Measurements from ENCODE around the gene USP3.

Gene USP3

DNA sequence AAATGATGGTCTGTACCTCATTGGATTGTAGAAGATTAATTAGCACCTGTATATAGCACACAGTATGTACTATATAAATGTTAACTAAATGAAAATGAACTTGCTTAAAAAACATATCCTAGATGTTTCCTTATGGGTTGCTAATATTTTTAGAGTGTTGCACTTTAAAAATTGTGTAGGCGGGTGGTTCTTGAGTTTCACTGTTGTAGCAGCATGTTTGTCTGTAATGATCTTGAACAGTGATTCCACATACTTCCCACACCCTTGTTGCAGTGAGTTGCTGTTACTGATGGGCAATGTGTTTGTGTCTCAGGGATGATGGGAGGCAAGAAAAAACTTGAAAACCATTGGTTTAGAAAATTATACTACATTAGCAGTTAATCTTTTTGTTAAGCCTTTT, 22.0 kb downstream of the USP3 start:
- TF ChIP-seq EZH2 (IDR thresholded peaks at IDR 0.05; ENCODE audit: borderline replicate concordance, low read depth, low read length, severe bottlenecking) (no peak), CTCF (IDR thresholded peaks at IDR 0.05; ENCODE audit: borderline replicate concordance, extremely low read depth, low read length, poor library complexity, severe bottlenecking) (no peak)
- Histone ChIP-seq H3K27me3 (ENCODE audit: insufficient read depth, low read length, poor library complexity) (no peaks in the 10 kb centered on the region), H3K4me3 (ENCODE audit: low read depth in 1 of 2, low read length in 2 of 2) (no peak overlapping the region), H3K4me1 (ENCODE audit: insufficient read depth, low read length) (no peaks in the 10 kb centered on the region), H3K9me3 (ENCODE audit: insufficient read depth, low read length, severe bottlenecking) (no peaks in the 10 kb centered on the region), H3K27ac (ENCODE audit: low read length) (no peak overlapping the region), H4K20me1 (ENCODE audit: insufficient read depth, low read length) (peaks cover 72% of the 10 kb centered on the region), H3K9ac (ENCODE audit: low read depth, low read length) (no peak overlapping the region), H3K36me3 (ENCODE audit: insufficient read depth, low read length) (no peaks in the 10 kb centered on the region), H2AFZ (ENCODE audit: low read depth, low read length) (no peak overlapping the region), H3K4me2 (ENCODE audit: insufficient read depth, low read length) (no peak overlapping the region), H3K79me2 (ENCODE audit: insufficient read depth, low read length) (peaks cover 92% of the 10 kb centered on the region)
- no peak for DNase-seq
- no peak for ATAC-seq (ENCODE audit: insufficient read depth, low read depth)

DNA sequence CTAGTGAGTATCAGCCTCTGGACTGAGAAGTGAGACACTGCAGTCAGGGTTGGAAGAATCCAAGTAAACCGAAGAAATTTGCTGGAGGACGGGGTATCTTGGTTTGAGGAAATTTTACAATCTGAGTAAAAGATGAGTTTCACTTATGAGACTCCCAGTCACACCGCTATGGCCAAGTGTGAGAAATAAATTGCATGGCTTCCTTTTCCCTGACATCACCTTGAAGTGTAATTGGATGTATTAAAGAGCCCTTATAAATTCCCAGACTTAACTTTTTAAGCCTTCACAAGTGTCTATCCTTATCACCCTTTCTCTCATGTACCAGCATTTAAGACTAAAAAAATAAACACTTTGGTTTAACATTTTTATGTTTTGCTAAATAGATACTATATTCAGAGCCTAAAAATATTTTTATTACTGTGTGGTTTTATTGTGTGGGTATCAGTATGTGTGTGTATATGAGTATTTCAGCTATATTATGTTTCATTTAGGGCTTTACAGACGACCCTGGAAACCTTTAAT, 23.8 kb downstream of the USP3 start:
- ATAC-seq (ENCODE audit: insufficient read depth, low read depth) (no peak), DNase-seq (no peak)
- Histone ChIP-seq H3K4me2 (ENCODE audit: insufficient read depth, low read length) (no peak overlapping the region), H3K27ac (ENCODE audit: low read length) (no peak overlapping the region), H3K4me3 (ENCODE audit: low read depth in 1 of 2, low read length in 2 of 2) (no peak overlapping the region), H3K9ac (ENCODE audit: low read depth, low read length) (no peak overlapping the region), H3K4me1 (ENCODE audit: insufficient read depth, low read length) (no peaks in the 10 kb centered on the region), H3K36me3 (ENCODE audit: insufficient read depth, low read length) (no peaks in the 10 kb centered on the region), H4K20me1 (ENCODE audit: insufficient read depth, low read length) (peaks cover 60% of the 10 kb centered on the region), H2AFZ (ENCODE audit: low read depth, low read length) (no peak overlapping the region), H3K27me3 (ENCODE audit: insufficient read depth, low read length, poor library complexity) (no peaks in the 10 kb centered on the region), H3K79me2 (ENCODE audit: insufficient read depth, low read length) (peaks cover 87% of the 10 kb centered on the region), H3K9me3 (ENCODE audit: insufficient read depth, low read length, severe bottlenecking) (no peaks in the 10 kb centered on the region)
- no peak for TF ChIP-seq EZH2 (IDR thresholded peaks at IDR 0.05; ENCODE audit: borderline replicate concordance, low read depth, low read length, severe bottlenecking)
- no peak for TF ChIP-seq CTCF (IDR thresholded peaks at IDR 0.05; ENCODE audit: borderline replicate concordance, extremely low read depth, low read length, poor library complexity, severe bottlenecking)

DNA sequence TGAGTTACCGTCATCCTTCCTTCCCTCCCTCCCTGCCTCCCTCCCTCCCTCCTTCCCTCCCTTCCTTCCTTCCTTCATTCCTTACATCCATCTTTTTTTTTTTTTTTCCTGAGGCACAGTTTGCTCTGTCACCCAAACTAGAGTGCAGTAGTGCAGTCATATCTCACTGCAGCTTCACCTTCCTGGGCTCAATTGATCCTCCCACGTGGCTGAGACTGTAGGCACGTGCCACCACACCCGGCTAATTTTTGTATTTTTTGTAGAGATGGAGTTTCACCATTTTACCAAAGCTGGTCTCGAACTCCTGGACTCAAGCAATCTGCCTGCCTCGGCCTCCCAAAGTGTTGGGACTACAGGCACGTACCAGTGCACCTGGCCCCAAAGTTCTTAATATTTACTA, 25.8 kb downstream of the USP3 start:
- H3K27ac ChIP-seq (ENCODE audit: low read length): no peak overlapping the region
- peaks cover 44% of the 10 kb centered on the region for H4K20me1 ChIP-seq (ENCODE audit: insufficient read depth, low read length)
- ATAC-seq (ENCODE audit: insufficient read depth, low read depth): no peak

More for the DNA sequence above, 25.8 kb downstream of the USP3 start:
- peaks cover 85% of the 10 kb centered on the region for H3K79me2 ChIP-seq (ENCODE audit: insufficient read depth, low read length)
- no peak overlapping the region for H3K4me2 ChIP-seq (ENCODE audit: insufficient read depth, low read length)
- H3K4me1 ChIP-seq (ENCODE audit: insufficient read depth, low read length): no peaks in the 10 kb centered on the region
- H3K9me3 ChIP-seq (ENCODE audit: insufficient read depth, low read length, severe bottlenecking): no peaks in the 10 kb centered on the region
- H2AFZ ChIP-seq (ENCODE audit: low read depth, low read length): no peak overlapping the region
- TF ChIP-seq EZH2 (IDR thresholded peaks at IDR 0.05; ENCODE audit: borderline replicate concordance, low read depth, low read length, severe bottlenecking): no peak
- no peak for TF ChIP-seq CTCF (IDR thresholded peaks at IDR 0.05; ENCODE audit: borderline replicate concordance, extremely low read depth, low read length, poor library complexity, severe bottlenecking)
- no peak overlapping the region for H3K9ac ChIP-seq (ENCODE audit: low read depth, low read length)
- no peak overlapping the region for H3K4me3 ChIP-seq (ENCODE audit: low read depth in 1 of 2, low read length in 2 of 2)
- H3K36me3 ChIP-seq (ENCODE audit: insufficient read depth, low read length): no peaks in the 10 kb centered on the region
- no peak for DNase-seq
- no peaks in the 10 kb centered on the region for H3K27me3 ChIP-seq (ENCODE audit: insufficient read depth, low read length, poor library complexity)

Measured in DND-41 (cell line).